Eye (tissue), 1 donor: ENCODE data around the gene CHMP4B.

Experiments used
- DNase-seq: peaks from one replicate; pipeline ENCODE4 v3.0.0-alpha.2; 2015

The CHMP4B gene, protein sequence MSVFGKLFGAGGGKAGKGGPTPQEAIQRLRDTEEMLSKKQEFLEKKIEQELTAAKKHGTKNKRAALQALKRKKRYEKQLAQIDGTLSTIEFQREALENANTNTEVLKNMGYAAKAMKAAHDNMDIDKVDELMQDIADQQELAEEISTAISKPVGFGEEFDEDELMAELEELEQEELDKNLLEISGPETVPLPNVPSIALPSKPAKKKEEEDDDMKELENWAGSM

DNA sequence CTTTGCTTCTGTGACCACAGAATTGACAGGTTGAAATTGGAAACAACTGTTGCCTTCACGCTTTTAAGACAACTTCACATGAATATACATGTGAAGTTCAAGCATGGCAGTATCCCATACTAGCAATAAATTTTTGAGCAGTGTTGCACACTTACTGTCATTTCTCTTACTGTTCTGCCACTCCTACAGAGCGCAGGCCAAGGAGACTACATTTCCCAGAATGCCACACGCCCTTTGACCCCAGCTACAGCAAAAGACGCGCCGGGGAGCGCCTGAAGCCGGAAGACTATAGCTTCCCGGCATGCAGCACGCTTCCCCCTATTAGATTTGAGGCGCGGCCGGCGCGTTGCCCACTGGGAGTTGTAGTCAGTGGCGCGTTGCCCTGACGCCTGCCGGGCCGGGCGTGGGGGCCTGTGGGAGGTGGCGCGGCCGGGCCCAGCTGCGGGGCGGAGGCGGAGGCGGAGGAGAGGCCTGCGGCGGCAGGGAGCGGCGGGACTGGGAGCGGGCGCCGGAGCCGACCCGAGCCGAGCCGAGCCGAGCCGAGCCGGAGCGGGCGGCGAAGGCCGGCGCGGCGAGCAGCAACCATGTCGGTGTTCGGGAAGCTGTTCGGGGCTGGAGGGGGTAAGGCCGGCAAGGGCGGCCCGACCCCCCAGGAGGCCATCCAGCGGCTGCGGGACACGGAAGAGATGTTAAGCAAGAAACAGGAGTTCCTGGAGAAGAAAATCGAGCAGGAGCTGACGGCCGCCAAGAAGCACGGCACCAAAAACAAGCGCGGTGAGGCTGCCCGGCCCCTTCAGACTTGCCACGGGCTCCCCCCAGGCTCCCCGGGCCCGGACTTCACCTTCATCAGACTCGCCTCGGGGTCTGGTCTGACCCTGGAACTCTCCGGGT lies at the start of gene CHMP4B:
TSS of gene CHMP4B (plus strand) at position 464 of the 891 bp plus-strand sequence. CDS start at position 585, 121 bp downstream.
- DNase-seq, result peak; percentile 99

- no peak for DNase-seq
Measured at GRCh38 chr20:33761698-33762250, 49.4 kb upstream of the CHMP4B start.

- DNase-seq, result no peak
Measured at GRCh38 chr20:33765099-33765498, 46.0 kb upstream of the CHMP4B start.

GRCh38 chr20:33765592-33765991 lies 45.6 kb upstream of the CHMP4B start:
- DNase-seq, result no peak

DNA sequence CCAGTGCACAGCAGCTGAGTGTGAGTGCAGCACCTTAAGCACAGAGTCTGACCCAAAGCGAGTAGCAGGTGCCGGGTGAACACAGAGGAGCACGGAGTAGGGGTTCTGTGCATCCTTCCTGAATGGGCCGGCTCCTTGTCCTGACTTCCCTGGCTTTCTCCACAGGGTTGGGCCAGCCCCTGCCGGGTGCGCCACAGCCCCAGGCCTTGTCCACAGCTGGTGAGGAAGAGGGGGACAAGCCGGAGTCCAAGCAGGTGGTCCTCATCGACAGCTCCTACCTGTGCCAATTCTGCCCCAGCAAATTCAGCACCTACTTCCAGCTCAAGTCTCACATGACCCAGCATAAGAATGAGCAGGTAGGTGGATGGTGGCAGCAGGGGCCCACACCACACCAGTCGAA lies 44.5 kb upstream of the CHMP4B start:
- no peak for DNase-seq

DNA sequence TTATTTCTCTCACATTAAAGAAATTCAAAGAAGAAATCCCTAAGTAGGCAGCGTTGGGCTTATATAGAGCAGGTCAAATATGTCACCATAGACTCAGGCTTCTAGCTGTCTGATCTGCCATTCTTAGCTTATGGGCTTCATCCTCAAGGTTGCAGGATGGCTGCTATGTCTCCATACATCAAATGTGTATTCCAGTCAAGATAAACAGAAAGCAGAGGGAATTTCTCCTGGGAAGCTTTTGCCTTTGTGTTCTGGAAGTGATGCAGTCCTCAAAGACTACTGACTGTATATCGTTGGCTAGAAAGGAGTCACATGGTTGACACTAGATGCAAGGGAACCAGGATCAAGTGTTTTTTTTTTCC lies 43.4 kb upstream of the CHMP4B start:
- DNase-seq, result no peak

- DNase-seq, result no peak
Measured at GRCh38 chr20:33769043-33769442, 42.1 kb upstream of the CHMP4B start.

DNA sequence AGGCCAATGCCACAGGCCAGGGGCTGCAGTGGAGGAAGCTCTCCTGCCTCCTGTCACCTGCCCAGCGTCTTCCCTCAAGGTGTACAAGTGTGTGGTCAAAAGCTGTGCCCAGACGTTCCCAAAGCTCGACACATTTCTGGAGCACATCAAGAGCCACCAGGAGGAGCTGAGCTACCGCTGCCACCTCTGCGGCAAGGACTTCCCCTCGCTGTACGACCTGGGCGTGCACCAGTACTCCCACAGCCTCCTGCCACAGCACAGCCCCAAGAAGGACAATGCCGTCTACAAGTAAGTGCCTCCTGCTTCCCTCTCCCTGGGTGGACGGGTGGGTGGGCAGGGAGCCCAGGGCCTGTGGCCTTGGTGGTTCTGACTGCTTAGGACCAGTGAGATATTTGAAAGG lies 41.1 kb upstream of the CHMP4B start:
- DNase-seq, result no peak

DNA sequence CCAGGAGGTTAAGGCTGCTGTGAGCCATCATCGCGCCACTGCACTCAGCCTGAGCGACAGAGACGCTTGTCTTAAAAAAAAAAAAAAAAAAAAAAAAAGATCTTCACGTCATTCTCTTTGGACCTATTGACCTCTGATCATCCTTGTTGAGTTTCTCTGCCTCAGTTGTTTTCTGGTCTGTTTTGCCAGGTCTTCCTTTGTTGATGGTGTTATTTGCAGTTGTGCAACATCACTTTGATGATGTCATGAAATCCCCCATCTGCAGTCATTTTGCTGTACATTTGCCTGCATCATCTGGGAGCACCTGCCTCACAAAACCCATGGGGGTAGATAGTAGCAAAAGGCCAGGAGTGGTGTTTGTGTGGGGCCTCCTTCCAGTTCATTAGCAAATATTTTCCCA lies 39.2 kb upstream of the CHMP4B start:
- no peak for DNase-seq

- DNase-seq, result no peak
Measured at GRCh38 chr20:33772439-33772838, 38.7 kb upstream of the CHMP4B start.

DNA sequence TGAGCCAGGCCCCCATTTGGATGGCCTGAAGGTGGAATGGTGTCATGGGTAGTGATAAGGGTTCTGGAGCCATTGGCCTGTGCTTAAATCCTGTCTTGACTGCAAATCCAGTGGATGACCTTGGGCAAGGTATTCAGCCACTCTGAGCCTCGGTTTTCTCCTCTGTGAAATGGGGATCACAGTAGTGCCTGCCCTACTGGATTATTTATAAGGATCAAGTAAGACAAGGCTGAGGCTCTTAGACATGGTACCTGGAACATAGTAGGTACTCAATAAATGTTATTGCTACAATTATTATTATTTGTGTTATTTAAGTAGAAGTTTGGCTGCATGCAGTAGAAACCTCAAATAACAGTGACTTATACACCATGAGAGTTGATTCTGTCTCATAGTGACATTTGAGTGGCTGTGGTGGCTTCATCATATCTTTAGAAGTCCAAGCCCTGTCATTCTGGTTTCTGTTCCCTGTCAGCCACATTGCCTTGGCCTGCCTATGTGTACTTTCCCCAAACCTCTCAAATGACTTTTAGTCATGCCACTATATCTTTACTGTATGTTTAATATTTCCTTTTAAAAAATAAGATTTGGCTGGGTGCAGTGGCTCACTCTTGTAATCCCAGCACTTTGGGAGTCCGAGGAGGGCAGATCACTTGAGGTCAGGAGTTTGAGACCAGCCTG lies 37.6 kb upstream of the CHMP4B start:
- no peak for DNase-seq

GRCh38 chr20:33777816-33778215 lies 33.3 kb upstream of the CHMP4B start:
- no peak for DNase-seq

DNA sequence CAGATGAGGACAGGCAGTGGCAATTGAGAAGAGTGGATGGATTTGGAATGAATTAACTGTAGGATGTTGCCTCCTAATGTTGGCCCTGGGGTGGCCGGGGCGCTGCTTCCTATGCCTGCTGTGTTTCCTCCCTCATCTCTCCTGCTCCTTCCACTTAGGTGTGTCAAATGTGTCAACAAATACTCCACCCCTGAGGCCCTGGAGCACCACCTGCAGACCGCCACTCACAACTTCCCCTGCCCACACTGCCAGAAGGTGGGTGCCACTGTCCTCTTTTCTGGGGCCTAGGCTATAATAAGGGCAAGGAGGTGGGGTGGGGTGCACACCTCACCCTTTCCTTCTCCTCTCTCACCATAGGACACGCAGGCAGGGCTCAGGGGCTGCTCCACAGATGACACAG lies 30.0 kb upstream of the CHMP4B start:
- no peak for DNase-seq

GRCh38 chr20:33781945-33782344 lies 29.2 kb upstream of the CHMP4B start:
- no peak for DNase-seq

DNA sequence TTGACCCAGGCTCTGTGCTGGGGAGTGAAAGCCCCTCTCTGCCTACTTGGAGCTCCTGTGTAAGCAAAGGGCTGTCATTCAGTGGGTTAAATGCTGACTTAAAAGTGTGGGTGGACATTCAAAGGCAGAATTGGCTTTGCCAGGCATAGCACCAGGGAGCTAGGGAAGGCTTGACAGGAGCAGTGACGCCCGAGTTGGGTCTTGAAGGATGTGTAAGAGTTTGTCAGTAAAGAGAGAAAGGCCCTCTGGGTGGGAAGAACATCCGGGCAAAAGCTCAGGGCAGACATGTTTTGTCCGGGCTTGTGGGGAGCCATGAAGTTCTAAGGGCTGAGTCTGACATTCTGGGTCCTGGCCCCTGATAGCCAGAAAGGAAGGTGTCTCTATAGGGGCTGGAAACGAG lies 27.9 kb upstream of the CHMP4B start:
- DNase-seq, result no peak

DNA sequence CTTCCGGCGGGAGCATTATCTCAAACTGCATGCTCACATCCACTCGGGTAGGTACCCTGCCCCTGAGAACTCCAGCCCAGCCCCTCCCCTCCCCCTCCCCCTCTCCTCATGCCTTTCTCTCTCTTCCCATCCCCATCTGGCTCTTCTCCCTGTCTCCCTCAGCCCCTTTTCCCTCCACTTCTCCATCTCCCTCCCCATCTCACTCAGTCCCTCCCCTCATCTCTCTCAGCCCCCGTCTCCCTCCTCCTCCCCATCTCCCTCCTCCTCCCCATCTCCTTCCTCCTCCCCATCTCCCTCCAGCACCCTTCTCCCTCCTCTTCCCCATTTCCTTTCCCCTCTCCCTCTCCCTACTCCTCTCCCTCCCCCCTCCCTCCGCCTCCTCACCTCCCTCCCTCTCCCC lies 27.3 kb upstream of the CHMP4B start:
- DNase-seq, result no peak

GRCh38 chr20:33784225-33784624 lies 26.9 kb upstream of the CHMP4B start:
- DNase-seq, result no peak

DNA sequence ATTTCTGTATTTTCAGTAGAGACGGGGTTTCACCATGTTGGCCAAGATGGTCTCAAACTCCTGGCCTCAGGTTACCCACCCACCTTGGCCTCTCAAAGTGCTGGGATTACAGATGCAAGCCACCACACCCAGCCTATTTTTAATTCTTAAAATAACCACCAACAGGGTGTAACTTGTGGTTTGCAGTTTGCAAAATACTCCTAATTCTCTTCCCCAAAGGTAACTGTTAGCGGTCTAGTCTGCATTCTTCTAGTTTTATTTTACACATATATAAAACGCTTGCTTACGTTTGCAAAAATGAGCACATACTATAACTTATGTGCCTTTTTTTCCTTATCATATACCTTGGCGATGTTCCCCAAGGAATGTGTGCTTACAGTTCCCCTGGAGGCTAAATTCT lies 25.6 kb upstream of the CHMP4B start:
- DNase-seq, result no peak

DNA sequence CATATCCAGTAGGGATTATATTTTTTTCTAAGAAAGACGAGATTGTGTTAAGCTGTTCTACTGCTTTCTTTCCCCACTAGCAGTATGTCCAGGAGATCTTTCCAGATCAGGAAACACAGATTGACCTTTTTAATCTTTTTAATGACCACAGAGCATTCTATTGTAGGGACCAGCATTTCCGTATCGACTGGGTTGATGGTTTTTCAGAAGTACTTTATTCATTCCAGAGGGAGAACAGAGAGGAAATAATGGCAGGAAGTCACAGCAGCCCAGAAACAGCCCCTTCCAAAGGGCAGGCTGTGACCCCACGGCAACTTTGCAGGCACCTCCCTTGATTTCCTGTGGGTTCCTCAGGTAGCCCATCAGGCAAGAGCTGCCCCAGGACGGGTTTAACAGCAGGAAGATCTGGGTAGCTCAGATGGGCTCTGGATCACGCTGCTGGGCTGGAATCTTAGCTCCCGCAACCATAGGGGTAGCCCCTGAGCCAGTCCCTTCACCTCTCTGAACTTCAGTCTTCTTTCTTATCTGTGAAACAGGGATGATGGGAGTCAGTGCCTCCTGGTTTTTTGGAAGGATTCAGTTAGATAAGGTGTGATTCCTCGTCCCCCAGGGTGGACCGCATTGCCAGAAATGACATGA lies 23.8 kb upstream of the CHMP4B start:
- DNase-seq, result no peak

- DNase-seq, result no peak
Measured at GRCh38 chr20:33788351-33789049, 22.6 kb upstream of the CHMP4B start.

- peak; percentile 37 for DNase-seq
Measured at GRCh38 chr20:33789109-33789857, 21.9 kb upstream of the CHMP4B start.

GRCh38 chr20:33789858-33790182 lies 21.3 kb upstream of the CHMP4B start:
- no peak for DNase-seq
